Transverse colon (tissue), 4 donors: ENCODE results near the gene ALOX5AP.

Experiments used
- CTCF ChIP-seq, 5 experiments: fragments of 200-600 bp in 3 of 5; fragments of 450-650 bp in 2 of 5; sonication (generic) in 3 of 5; IDR thresholded peaks; 1 replicate in 2 of 5; 2 replicates in 3 of 5; pipeline ENCODE4 v1.5.1; 2016 to 2017; ENCODE audit warnings: antibody characterized with exemption in 5 of 5, inconsistent platforms in 3 of 5, mild to moderate bottlenecking in 2 of 5, moderate library complexity in 1 of 5
- POLR2AphosphoS5 ChIP-seq, 3 donors: sonication (generic); formaldehyde crosslinking; IDR thresholded peaks; one replicate each; pipeline ENCODE4 v1.6.1; 2016; ENCODE audit warnings: antibody characterized with exemption in 3 of 3

GRCh38 chr13:30696278-30697176 lies 38.8 kb upstream of the ALOX5AP start:
- TF ChIP-seq POLR2AphosphoS5 (IDR thresholded peaks at IDR 0.05) (no peak), CTCF (IDR thresholded peaks at IDR 0.05) (no peak)
